Fibroblast of villous mesenchyme (primary cell): Measurements from ENCODE around the gene IL10. TPM values are rescaled to one million over a fixed set of nuclear protein-coding genes. Genes with fewer than 3 reads are reported as not detected.
"Not testable (repeated sequence)": the region's sequence is repeated elsewhere in the genome, so short reads cannot be mapped to it uniquely, and the experiment has no call there.

ENCODE experiments used
- DNase-seq: peaks from one replicate; pipeline ENCODE4 v3.0.0-alpha.2; 2010; ENCODE audit warnings: low read depth
- H3K4me3 ChIP-seq: 2 replicates; pipeline ENCODE4 v1.5.1; 2011; ENCODE audit warnings: low read depth, mild to moderate bottlenecking, low read length
- CTCF ChIP-seq: IDR thresholded peaks from 2 replicates; pipeline ENCODE4 v1.5.1; 2012; ENCODE audit warnings: low read depth, mild to moderate bottlenecking, low read length; ENCODE audit not compliant: insufficient read depth
- total RNA-seq: library from RNA; depleted of rRNA; stranded (reverse); fragments of >200 nt; gene quantifications from 2 replicates; pipeline ENCODE4 v1.2.3, GENCODE V29; 2012

IL10 gene
- total RNA-seq, 1 donor: not detected

GRCh38 chr1:206768472-206769303 is 3.6 kb downstream of the IL10 start:
- TF ChIP-seq CTCF: no peak
- no peak for DNase-seq
- H3K4me3 ChIP-seq: no peak overlapping the region

- no peak for TF ChIP-seq CTCF
- no peak overlapping the region for H3K4me3 ChIP-seq
- peak; percentile 80 for DNase-seq
Measured at GRCh38 chr1:206766251-206766856, 5.9 kb downstream of the IL10 start.

- DNase-seq, H3K4me3 ChIP-seq: not testable (repeated sequence)
Measured at GRCh38 chr1:206765771-206766170, 6.5 kb downstream of the IL10 start.

GRCh38 chr1:206762741-206763364 is 9.4 kb downstream of the IL10 start:
- not testable (repeated sequence) for DNase-seq, H3K4me3 ChIP-seq

GRCh38 chr1:206761159-206761768 is 11.0 kb downstream of the IL10 start:
- peak; percentile 28 for DNase-seq
- peak; percentile 58 for TF ChIP-seq CTCF
- H3K4me3 ChIP-seq: no peak overlapping the region

GRCh38 chr1:206760590-206760989 is 11.7 kb downstream of the IL10 start:
- TF ChIP-seq CTCF: no peak
- DNase-seq: no peak
- no peak overlapping the region for H3K4me3 ChIP-seq

- no peak for TF ChIP-seq CTCF
- no peak overlapping the region for H3K4me3 ChIP-seq
- no peak for DNase-seq
Measured at GRCh38 chr1:206757524-206758266, 14.6 kb downstream of the IL10 start.
